ENCODE measurements around the gene STRBP. TPM values are rescaled to one million over a fixed set of nuclear protein-coding genes. Genes with fewer than 3 reads are reported as not detected.
"Not testable (repeated sequence)": the region's sequence is repeated elsewhere in the genome, so short reads cannot be mapped to it uniquely, and the experiment has no call there.

The STRBP gene
- total RNA-seq, 1 experiment from 2014 or later: 10.6 TPM

- DNase-seq (ENCODE audit: low read depth): no peak
Measured at GRCh38 chr9:123194023-123194422, 74.4 kb downstream of the STRBP start.

- no peak for DNase-seq (ENCODE audit: low read depth)
Measured at GRCh38 chr9:123191680-123192079, 76.7 kb downstream of the STRBP start.

- DNase-seq (ENCODE audit: low read depth): no peak
Measured at GRCh38 chr9:123191260-123191659, 77.1 kb downstream of the STRBP start.

GRCh38 chr9:123187131-123187530, 81.3 kb downstream of the STRBP start:
- no peak for DNase-seq (ENCODE audit: low read depth)

- DNase-seq (ENCODE audit: low read depth): not testable (repeated sequence)
Measured at GRCh38 chr9:123186029-123186428, 82.4 kb downstream of the STRBP start.

- DNase-seq (ENCODE audit: low read depth): no peak
Measured at GRCh38 chr9:123176949-123177348, 91.4 kb downstream of the STRBP start.

- DNase-seq (ENCODE audit: low read depth): peak; percentile 45
Measured at GRCh38 chr9:123175854-123176629, 92.3 kb downstream of the STRBP start.

- DNase-seq (ENCODE audit: low read depth): no peak
Measured at GRCh38 chr9:123174887-123175518, 93.4 kb downstream of the STRBP start.

GRCh38 chr9:123174079-123174478, 94.3 kb downstream of the STRBP start:
- no peak for DNase-seq (ENCODE audit: low read depth)

GRCh38 chr9:123169926-123170325, 98.5 kb downstream of the STRBP start:
- no peak for DNase-seq (ENCODE audit: low read depth)

- no peak for DNase-seq (ENCODE audit: low read depth)
Measured at GRCh38 chr9:123168586-123168985, 99.8 kb downstream of the STRBP start.

- DNase-seq (ENCODE audit: low read depth): no peak
Measured at GRCh38 chr9:123167474-123167873, 100.9 kb downstream of the STRBP start.

GRCh38 chr9:123165813-123166212, 102.6 kb downstream of the STRBP start:
- DNase-seq (ENCODE audit: low read depth): no peak

GRCh38 chr9:123164285-123164684, 104.1 kb downstream of the STRBP start:
- no peak for DNase-seq (ENCODE audit: low read depth)

- DNase-seq (ENCODE audit: low read depth): no peak
Measured at GRCh38 chr9:123162791-123163345, 105.5 kb downstream of the STRBP start.

- DNase-seq (ENCODE audit: low read depth): no peak
Measured at GRCh38 chr9:123162360-123162759, 106.0 kb downstream of the STRBP start.

- no peak for DNase-seq (ENCODE audit: low read depth)
Measured at GRCh38 chr9:123157221-123157620, 111.2 kb downstream of the STRBP start.

GRCh38 chr9:123150708-123151503, 117.5 kb downstream of the STRBP start:
- no peak for DNase-seq (ENCODE audit: low read depth)

GRCh38 chr9:123149067-123149466, 119.3 kb downstream of the STRBP start:
- DNase-seq (ENCODE audit: low read depth): no peak

- DNase-seq (ENCODE audit: low read depth): no peak
Measured at GRCh38 chr9:123138163-123138562, 130.2 kb downstream of the STRBP start.

GRCh38 chr9:123135430-123135829, 133.0 kb downstream of the STRBP start:
- DNase-seq (ENCODE audit: low read depth): no peak

- DNase-seq (ENCODE audit: low read depth): no peak
Measured at GRCh38 chr9:123132696-123133095, 135.7 kb downstream of the STRBP start.

Data from RPMI7951 (cell line).